ENCODE results near the gene TRAPPC6A.

DNA sequence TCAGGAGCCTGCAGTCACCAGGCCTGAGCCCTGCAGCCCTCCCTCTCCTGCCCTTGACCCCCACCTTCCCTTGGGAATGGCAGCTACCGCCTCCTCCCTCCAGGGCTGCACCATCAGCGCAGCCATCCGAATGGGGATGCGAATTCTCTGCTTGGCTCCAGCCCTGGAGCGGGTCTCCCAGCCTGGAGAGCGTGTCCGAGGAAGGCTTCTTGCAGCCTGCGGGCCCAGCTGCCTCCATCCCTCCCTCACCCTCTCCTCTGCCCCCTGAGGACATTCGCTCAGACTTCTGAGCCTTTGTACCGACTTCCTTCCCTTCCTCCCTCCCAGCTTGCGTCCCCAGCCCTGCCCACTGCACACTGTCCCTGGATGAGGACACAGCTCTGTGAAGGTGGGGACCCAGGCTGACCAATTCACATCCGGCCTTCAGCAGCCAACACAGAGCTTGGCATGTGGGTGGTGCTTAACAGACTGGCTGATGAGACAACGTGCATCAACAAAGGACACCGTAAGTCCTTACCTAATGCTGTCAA, 11.2 kb downstream of the TRAPPC6A start:
- TF ChIP-seq POLR2AphosphoS5 (IDR thresholded peaks at IDR 0.05) = no peak
- TF ChIP-seq EP300 (IDR thresholded peaks at IDR 0.05) = no peak
- TF ChIP-seq CTCF (IDR thresholded peaks at IDR 0.05) = no peak
- TF ChIP-seq POLR2A (IDR thresholded peaks at IDR 0.05) = no peak

Data from sigmoid colon (tissue), 4 donors.